Measurements from ENCODE around the gene FGF14.

- TF ChIP-seq CTCF (IDR thresholded peaks at IDR 0.05) (no peak), POLR2A (IDR thresholded peaks at IDR 0.05) (no peak)
These were observed 728.3 kb downstream of the FGF14 start for GRCh38 chr13:101673360-101674105.
